Neuronal stem cell (in vitro differentiated cells): ENCODE measurements around the gene KMT2C.

Source experiments
- DNase-seq: peaks from one replicate; pipeline ENCODE4 v3.0.0-alpha.2; 2013; ENCODE audit warnings: low spot score
- H2AFZ ChIP-seq: one replicate; pipeline ENCODE4 v1.6.1; 2013; ENCODE audit warnings: mild to moderate bottlenecking, low read length, inconsistent platforms
- H2AK5ac ChIP-seq: 2 replicates; pipeline ENCODE4 v1.6.1; 2013; ENCODE audit warnings: low read depth, mild to moderate bottlenecking, inconsistent platforms, low read length, moderate library complexity, mixed read lengths
- H2BK120ac ChIP-seq: 2 replicates; pipeline ENCODE4 v1.6.1; 2013; ENCODE audit warnings: low read depth, mild to moderate bottlenecking, inconsistent platforms, low read length, moderate library complexity, mixed read lengths
- H2BK12ac ChIP-seq: one replicate; pipeline ENCODE4 v1.6.1; 2013; ENCODE audit warnings: low read length, inconsistent platforms
- H2BK15ac ChIP-seq: 2 replicates; pipeline ENCODE4 v1.6.1; 2013; ENCODE audit warnings: mild to moderate bottlenecking, low read length, inconsistent platforms, mixed read lengths
- H2BK5ac ChIP-seq: one replicate; pipeline ENCODE4 v1.6.1; 2013; ENCODE audit warnings: inconsistent platforms, mild to moderate bottlenecking, low read length, moderate library complexity
- H3K14ac ChIP-seq: one replicate; pipeline ENCODE4 v1.6.1; 2013; ENCODE audit warnings: low read length, inconsistent platforms
- H3K18ac ChIP-seq: 2 replicates; pipeline ENCODE4 v1.6.1; 2013; ENCODE audit warnings: low read length, inconsistent platforms
- H3K23ac ChIP-seq: 2 replicates; pipeline ENCODE4 v1.6.1; 2013; ENCODE audit warnings: low read depth, mild to moderate bottlenecking, mixed read lengths, low read length, inconsistent platforms; ENCODE audit not compliant: poor library complexity
- H3K27ac ChIP-seq: replicated peaks from 3 replicates; pipeline ENCODE4 v1.5.1; 2013; ENCODE audit warnings: low read length, inconsistent platforms
- H3K27me3 ChIP-seq, 3 experiments: 2 replicates each; pipeline ENCODE4 v1.6.1; 2013; ENCODE audit warnings: low read length in 3 of 3, mild to moderate bottlenecking in 2 of 3, inconsistent platforms in 1 of 3, low read depth in 1 of 3, mixed read lengths in 1 of 3, moderate library complexity in 1 of 3; ENCODE audit not compliant: control insufficient read depth in 3 of 3, insufficient read depth in 3 of 3
- H3K36me3 ChIP-seq, 2 donors: replicated peaks in 1 of 2; 2 replicates each; pipeline ENCODE4 v1.6.1; 2013; ENCODE audit warnings: low read length in 2 of 2; ENCODE audit not compliant: control insufficient read depth in 2 of 2, insufficient read depth in 2 of 2
- H3K4ac ChIP-seq: 2 replicates; pipeline ENCODE4 v1.6.1; 2013; ENCODE audit warnings: inconsistent platforms, mild to moderate bottlenecking, low read length, moderate library complexity
- H3K4me1 ChIP-seq, 2 donors: 1 replicate in 1 of 2; 2 replicates in 1 of 2; pipeline ENCODE4 v1.6.1; 2013; ENCODE audit warnings: low read length in 2 of 2, low read depth in 1 of 2; ENCODE audit not compliant: control insufficient read depth in 2 of 2, insufficient read depth in 1 of 2
- H3K4me2 ChIP-seq: one replicate; pipeline ENCODE4 v1.6.1; 2013; ENCODE audit warnings: mild to moderate bottlenecking, low read length, inconsistent platforms; ENCODE audit not compliant: insufficient read depth, poor library complexity, severe bottlenecking
- H3K4me3 ChIP-seq, 2 donors: 2 replicates each; pipeline ENCODE4 v1.5.1; 2013; ENCODE audit warnings: low read length in 2 of 2, mild to moderate bottlenecking in 2 of 2, inconsistent platforms in 1 of 2, moderate library complexity in 1 of 2
- H3K79me1 ChIP-seq: one replicate; pipeline ENCODE4 v1.6.1; 2013; ENCODE audit warnings: low read depth, mild to moderate bottlenecking, inconsistent platforms, low read length, moderate library complexity
- H3K9ac ChIP-seq: one replicate; pipeline ENCODE4 v1.6.1; 2013; ENCODE audit warnings: mild to moderate bottlenecking, low read depth, low read length, inconsistent platforms; ENCODE audit not compliant: poor library complexity
- H3K9me3 ChIP-seq, 2 donors: replicated peaks in 1 of 2; 2 replicates each; pipeline versions ENCODE3 to v1.6.1; 2013; ENCODE audit warnings: low read length in 2 of 2, mild to moderate bottlenecking in 2 of 2, inconsistent platforms in 1 of 2, low read depth in 1 of 2, mixed read lengths in 1 of 2, moderate library complexity in 1 of 2; ENCODE audit not compliant: control insufficient read depth in 2 of 2, insufficient read depth in 1 of 2
- H4K8ac ChIP-seq: one replicate; pipeline ENCODE4 v1.6.1; 2013; ENCODE audit warnings: low read depth, mild to moderate bottlenecking, inconsistent platforms, low read length, moderate library complexity
- H4K91ac ChIP-seq: one replicate; pipeline ENCODE4 v1.6.1; 2013; ENCODE audit warnings: low read length, low read depth, mild to moderate bottlenecking, inconsistent platforms; ENCODE audit not compliant: poor library complexity
- WGBS, 2 donors: extraction: QIAGEN DNeasy Blood & Tissue Kit; methylation state at CpG; one replicate each; pipeline ENCODE4 v1.1.7; 2013; ENCODE audit warnings: missing lambda C conversion rate in 2 of 2, mixed read lengths in 1 of 2; ENCODE audit not compliant: insufficient read length in 2 of 2, insufficient replicate concordance in 1 of 2; ENCODE audit errors: extremely low coverage in 2 of 2; 5-methylcytosine and 5-hydroxymethylcytosine counted together

The KMT2C gene

GRCh38 chr7:152200395-152200794 is 235.4 kb downstream of the KMT2C start:
- no peak overlapping the region for H2BK120ac ChIP-seq
- peaks cover 5 to 94% of the 10 kb centered on the region in 2 donors for H3K36me3 ChIP-seq
- H4K8ac ChIP-seq, result no peak overlapping the region
- no peak overlapping the region for H3K4ac ChIP-seq
- no peak overlapping the region for H2AK5ac ChIP-seq
- no peaks in the 10 kb centered on the region for H3K9me3 ChIP-seq
- no peak overlapping the region for H3K14ac ChIP-seq
- H3K27me3 ChIP-seq, result no peaks in the 10 kb centered on the region
- no peak overlapping the region for H2BK15ac ChIP-seq
- no peak for DNase-seq
- no peak overlapping the region for H3K9ac ChIP-seq
- H3K18ac ChIP-seq, result no peak overlapping the region
- no peak overlapping the region for H3K27ac ChIP-seq
- no peaks in the 10 kb centered on the region for H3K79me1 ChIP-seq
- H2BK5ac ChIP-seq, result no peak overlapping the region
- no peak overlapping the region for H3K4me3 ChIP-seq
- no peaks in the 10 kb centered on the region for H3K4me1 ChIP-seq
- H2AFZ ChIP-seq, result no peak overlapping the region
- H2BK12ac ChIP-seq, result no peak overlapping the region
- no peak overlapping the region for H3K4me2 ChIP-seq
- no peak overlapping the region for H4K91ac ChIP-seq
- no CpG with 5 or more reads among the region's 6 CpGs for WGBS, 2 donors
- no peak overlapping the region for H3K23ac ChIP-seq

- H2AK5ac ChIP-seq, result no peak overlapping the region
- H3K18ac ChIP-seq, result no peak overlapping the region
- no peak overlapping the region for H3K4me3 ChIP-seq
- no peak overlapping the region for H3K23ac ChIP-seq
- no peak overlapping the region for H2BK15ac ChIP-seq
- H3K27ac ChIP-seq, result no peak overlapping the region
- no peaks in the 10 kb centered on the region for H3K9me3 ChIP-seq
- no peak overlapping the region for H3K4ac ChIP-seq
- WGBS, 2 donors, result no CpG with 5 or more reads among the region's 4 CpGs
- H3K27me3 ChIP-seq, result no peaks in the 10 kb centered on the region
- H3K36me3 ChIP-seq, result peaks cover 12 to 99% of the 10 kb centered on the region in 2 donors
- no peak overlapping the region for H4K8ac ChIP-seq
- H4K91ac ChIP-seq, result no peak overlapping the region
- H3K9ac ChIP-seq, result no peak overlapping the region
- no peak overlapping the region for H2BK12ac ChIP-seq
- no peaks in the 10 kb centered on the region for H3K79me1 ChIP-seq
- no peak overlapping the region for H2BK120ac ChIP-seq
- no peak overlapping the region for H3K4me2 ChIP-seq
- no peak overlapping the region for H2BK5ac ChIP-seq
- no peak for DNase-seq
- H2AFZ ChIP-seq, result no peak overlapping the region
- no peaks in the 10 kb centered on the region for H3K4me1 ChIP-seq
- H3K14ac ChIP-seq, result no peak overlapping the region
These were observed 239.4 kb downstream of the KMT2C start for GRCh38 chr7:152196391-152196790.

- DNase-seq, result no peak
- Histone ChIP-seq H3K14ac (no peak overlapping the region), H2AFZ (no peak overlapping the region), H4K8ac (no peak overlapping the region), H2AK5ac (no peak overlapping the region), H3K18ac (no peak overlapping the region), H3K4me2 (no peak overlapping the region), H3K9me3 (no peaks in the 10 kb centered on the region), H2BK15ac (no peak overlapping the region), H3K4me3 (no peak overlapping the region), H3K4ac (no peak overlapping the region), H3K36me3 (peaks cover 15 to 100% of the 10 kb centered on the region in 2 donors), H2BK12ac (no peak overlapping the region), H3K23ac (no peak overlapping the region), H3K4me1 (no peaks in the 10 kb centered on the region), H2BK120ac (no peak overlapping the region), H3K79me1 (no peaks in the 10 kb centered on the region), H4K91ac (no peak overlapping the region), H3K27me3 (no peaks in the 10 kb centered on the region), H2BK5ac (no peak overlapping the region), H3K27ac (no peak overlapping the region), H3K9ac (no peak overlapping the region)
- WGBS, 2 donors, result no CpG with 5 or more reads among the region's 4 CpGs
These were observed 241.9 kb downstream of the KMT2C start for GRCh38 chr7:152193880-152194279.

- Histone ChIP-seq H2BK15ac (no peak overlapping the region), H3K79me1 (no peaks in the 10 kb centered on the region), H3K4me3 (no peak overlapping the region), H3K18ac (no peak overlapping the region), H3K36me3 (peaks cover 12 to 96% of the 10 kb centered on the region in 2 donors), H3K9ac (no peak overlapping the region), H4K91ac (no peak overlapping the region), H3K9me3 (no peaks in the 10 kb centered on the region), H4K8ac (no peak overlapping the region), H3K14ac (no peak overlapping the region), H2AK5ac (no peak overlapping the region), H3K4ac (no peak overlapping the region), H3K27me3 (no peaks in the 10 kb centered on the region), H3K27ac (no peak overlapping the region), H3K4me2 (no peak overlapping the region), H2BK5ac (no peak overlapping the region), H3K23ac (no peak overlapping the region), H2AFZ (no peak overlapping the region), H2BK120ac (no peak overlapping the region), H3K4me1 (no peaks in the 10 kb centered on the region), H2BK12ac (no peak overlapping the region)
- no CpG with 5 or more reads among the region's 2 CpGs for WGBS, 2 donors
- no peak for DNase-seq
These were observed 246.7 kb downstream of the KMT2C start for GRCh38 chr7:152189061-152189460.
